A549 treated with CpdA at 1 μM for 4 hours (cell line): ENCODE results near the gene RAB6C. TPM values are rescaled to one million over a fixed set of nuclear protein-coding genes. Genes with fewer than 3 reads are reported as not detected.

Source experiments
- total RNA-seq: library from RNA; stranded (reverse); fragments of 200-300 nt; extraction: Qiagen RNA extraction; gene quantifications from 5 replicates; pipeline ENCODE4 v1.2.3, GENCODE V29; 2022; ENCODE audit warnings: low read depth

RAB6C gene
- not detected in 5 replicates for total RNA-seq

DNA sequence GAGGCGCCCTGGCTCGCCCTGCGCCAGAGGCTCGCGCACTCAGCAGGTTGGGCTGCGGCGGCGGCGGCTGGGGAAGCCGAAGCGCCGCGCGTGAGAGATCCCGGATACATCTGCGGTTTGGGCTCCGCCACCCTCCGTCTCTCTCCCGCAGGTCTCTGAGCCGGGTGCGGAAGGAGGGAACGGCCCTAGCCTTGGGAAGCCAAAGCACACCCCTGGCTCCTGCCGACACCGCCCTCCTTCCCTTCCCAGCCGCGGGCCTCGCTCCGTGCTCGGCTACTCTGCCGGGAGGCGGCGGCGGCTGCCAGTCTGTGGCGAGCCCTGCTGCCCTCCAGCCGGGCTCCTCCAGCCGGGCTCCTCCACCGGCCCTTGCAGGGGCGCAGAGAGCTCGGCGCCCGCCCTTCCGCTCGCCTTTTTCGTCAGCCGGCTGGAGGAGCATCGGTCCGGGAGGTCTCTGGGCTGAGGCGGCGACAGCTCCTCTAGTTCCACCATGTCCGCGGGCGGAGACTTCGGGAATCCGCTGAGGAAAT is at the start of gene RAB6C:
Gene RAB6C, plus strand, starts transcription at position 38 of the 527 bp plus-strand sequence. Its CDS starts 450 bp downstream, at position 488.

Other genes with a start within 250 kb of the RAB6C start
- gene POTEF, start 149.6 kb downstream of the RAB6C start, total RNA-seq: 0.02 TPM in 1 of 5 replicates, not detected in the others
- 5.0 to 7.5 TPM (median 5.8 TPM) in 5 replicates for gene CCDC74B, start 165.4 kb downstream of the RAB6C start, total RNA-seq
- gene SMPD4, start 201.9 kb downstream of the RAB6C start, total RNA-seq: 66.5 to 78.6 TPM (median 70.9 TPM) in 5 replicates
- gene MZT2B, start 202.6 kb downstream of the RAB6C start, total RNA-seq: 246 to 454 TPM (median 400 TPM) in 5 replicates
- not detected in 5 replicates for gene TUBA3E, start 218.8 kb downstream of the RAB6C start, total RNA-seq